KBM-7 (cell line): ENCODE data around the gene IQSEC1.

Experiments used
- DNase-seq: peaks from one replicate; pipeline ENCODE4 v3.0.0-alpha.2; 2015
- in situ Hi-C: fragments of 300-500 bp; cut with MboI; formaldehyde crosslinking; loops from 2 replicates; pipeline ENCODE4 v1.14.3; 2020; ENCODE audit warnings: low sequenced_read_pairs, low pct_unique_long_range_greater_than_20kb, mixed read lengths

The IQSEC1 gene

GRCh38 chr3:12966847-12967605, 106.2 kb downstream of the IQSEC1 start:
- in situ Hi-C loops = no loop called here
- DNase-seq = peak; percentile 32

GRCh38 chr3:12965999-12966846, 107.0 kb downstream of the IQSEC1 start:
- peak; percentile 13 for DNase-seq
- in situ Hi-C loops = no loop called here

- DNase-seq = no peak
- in situ Hi-C loops = no loop called here
Measured at GRCh38 chr3:12964711-12965612, 108.3 kb downstream of the IQSEC1 start.

- peak; percentile 15 for DNase-seq
- in situ Hi-C loops = no loop called here
Measured at GRCh38 chr3:12963922-12964701, 109.1 kb downstream of the IQSEC1 start.

- DNase-seq = no peak
- in situ Hi-C loops = no loop called here
Measured at GRCh38 chr3:12963231-12963896, 109.9 kb downstream of the IQSEC1 start.

- in situ Hi-C loops = no loop called here
- no peak for DNase-seq
Measured at GRCh38 chr3:12962292-12962691, 110.9 kb downstream of the IQSEC1 start.

GRCh38 chr3:12961697-12962036, 111.6 kb downstream of the IQSEC1 start:
- in situ Hi-C loops = no loop called here
- DNase-seq = no peak

GRCh38 chr3:12961007-12961696, 112.1 kb downstream of the IQSEC1 start:
- in situ Hi-C loops = no loop called here
- no peak for DNase-seq

GRCh38 chr3:12960497-12960896, 112.7 kb downstream of the IQSEC1 start:
- no peak for DNase-seq
- in situ Hi-C loops = no loop called here

- peak; percentile 77 for DNase-seq
- in situ Hi-C loops = no loop called here
Measured at GRCh38 chr3:12959838-12960378, 113.3 kb downstream of the IQSEC1 start.

- DNase-seq = no peak
- in situ Hi-C loops = no loop called here
Measured at GRCh38 chr3:12959410-12959809, 113.8 kb downstream of the IQSEC1 start.

- in situ Hi-C loops = no loop called here
- DNase-seq = no peak
Measured at GRCh38 chr3:12957824-12958792, 115.1 kb downstream of the IQSEC1 start.

GRCh38 chr3:12957339-12957738, 115.9 kb downstream of the IQSEC1 start:
- DNase-seq = no peak
- in situ Hi-C loops = no loop called here

GRCh38 chr3:12956316-12956660, 116.9 kb downstream of the IQSEC1 start:
- in situ Hi-C loops = no loop called here
- no peak for DNase-seq

GRCh38 chr3:12955651-12956315, 117.4 kb downstream of the IQSEC1 start:
- in situ Hi-C loops = no loop called here
- no peak for DNase-seq
